Gastroesophageal sphincter (tissue), 4 donors: Measurements from ENCODE around the gene RTBDN. TPM values are rescaled to one million over a fixed set of nuclear protein-coding genes. Genes with fewer than 3 reads are reported as not detected.
"Not testable (repeated sequence)": the region's sequence is repeated elsewhere in the genome, so short reads cannot be mapped to it uniquely, and the experiment has no call there.

ENCODE experiments used
- ATAC-seq: fragments of 150-250 bp; one replicate; pipeline ENCODE4 v1.9.1; 2016; ENCODE audit warnings: mild to moderate bottlenecking, moderate library complexity
- H3K27ac ChIP-seq, 4 donors: fragments of 200-600 bp; sonication (generic) in 3 of 4; 1 replicate in 3 of 4; 2 replicates in 1 of 4; pipeline ENCODE4 v1.5.1; 2016 to 2019
- H3K27me3 ChIP-seq: fragments of 200-600 bp; sonication (generic); one replicate; pipeline ENCODE4 v1.5.1; 2019
- H3K36me3 ChIP-seq, 2 donors: fragments of 200-600 bp; sonication (generic); one replicate each; pipeline ENCODE4 v1.5.1; 2019; ENCODE audit warnings: control low read depth in 1 of 2
- H3K4me1 ChIP-seq, 3 donors: fragments of 200-600 bp; sonication (generic); 1 replicate in 2 of 3; 2 replicates in 1 of 3; pipeline ENCODE4 v1.5.1; 2016 to 2019; ENCODE audit warnings: control low read depth in 2 of 3
- H3K4me3 ChIP-seq, 2 donors: fragments of 200-600 bp; sonication (generic); one replicate each; pipeline ENCODE4 v1.5.1; 2019; ENCODE audit warnings: mild to moderate bottlenecking in 1 of 2, moderate library complexity in 1 of 2
- H3K9me3 ChIP-seq, 3 donors: fragments of 200-600 bp; sonication (generic); one replicate each; pipeline ENCODE4 v1.5.1; 2017 to 2019; ENCODE audit warnings: control low read depth in 2 of 3
- EP300 ChIP-seq: sonication (generic); formaldehyde crosslinking; IDR thresholded peaks from one replicate; pipeline ENCODE4 v1.6.1; 2017; ENCODE audit warnings: antibody characterized with exemption, mild to moderate bottlenecking
- POLR2A ChIP-seq, 2 donors: fragments of 450-650 bp; IDR thresholded peaks; one replicate each; pipeline ENCODE4 v1.6.1; 2017; ENCODE audit warnings: antibody characterized with exemption in 2 of 2, mild to moderate bottlenecking in 2 of 2, moderate library complexity in 1 of 2
- POLR2AphosphoS5 ChIP-seq: sonication (generic); formaldehyde crosslinking; IDR thresholded peaks from one replicate; pipeline ENCODE4 v1.6.1; 2017; ENCODE audit warnings: antibody characterized with exemption
- WGBS, 2 donors: methylation state at CpG; one replicate each; pipeline ENCODE4 v1.1.5; 2018; ENCODE audit warnings: low coverage in 1 of 2; 5-methylcytosine and 5-hydroxymethylcytosine counted together
- total RNA-seq, 4 donors: library from RNA; depleted of rRNA; stranded (reverse); fragments of >200 nt; gene quantifications; one replicate each; pipeline ENCODE4 v1.1.0, GENCODE V29; 2016
- TF ChIP-seq, protein P1 (sequence below), 4 experiments: fragments of 200-600 bp in 2 of 4; fragments of 450-650 bp in 2 of 4; sonication (generic) in 1 of 4; IDR thresholded peaks; one replicate each; pipeline ENCODE4 v1.5.1; 2017 to 2019; ENCODE audit warnings: antibody characterized with exemption in 4 of 4, mild to moderate bottlenecking in 2 of 4, moderate library complexity in 2 of 4

Gene RTBDN
- total RNA-seq, 4 donors from 2014 or later, result 1.1 TPM; not detected in 3

DNA sequence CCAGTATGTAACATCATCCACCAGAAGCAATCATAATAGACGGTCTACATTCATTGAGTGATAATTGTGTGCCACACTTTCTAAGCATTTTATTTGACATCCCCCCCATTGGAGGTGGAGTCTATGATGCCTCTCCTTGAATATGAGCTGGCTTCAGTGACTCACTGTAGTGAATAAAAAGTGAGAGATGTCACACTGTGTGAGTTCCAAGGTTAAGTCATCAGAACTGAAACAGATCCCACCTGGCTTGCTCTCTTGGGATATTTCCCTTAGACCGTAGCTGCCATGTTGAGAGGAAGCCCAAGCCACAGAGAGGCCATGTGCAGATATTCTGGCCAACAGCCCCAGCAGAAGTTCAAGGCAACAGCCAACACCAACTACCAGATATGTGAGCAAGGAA is 12.6 kb downstream of the RTBDN start:
- TF ChIP-seq EP300, result no peak
- TF ChIP-seq, protein P1, sequence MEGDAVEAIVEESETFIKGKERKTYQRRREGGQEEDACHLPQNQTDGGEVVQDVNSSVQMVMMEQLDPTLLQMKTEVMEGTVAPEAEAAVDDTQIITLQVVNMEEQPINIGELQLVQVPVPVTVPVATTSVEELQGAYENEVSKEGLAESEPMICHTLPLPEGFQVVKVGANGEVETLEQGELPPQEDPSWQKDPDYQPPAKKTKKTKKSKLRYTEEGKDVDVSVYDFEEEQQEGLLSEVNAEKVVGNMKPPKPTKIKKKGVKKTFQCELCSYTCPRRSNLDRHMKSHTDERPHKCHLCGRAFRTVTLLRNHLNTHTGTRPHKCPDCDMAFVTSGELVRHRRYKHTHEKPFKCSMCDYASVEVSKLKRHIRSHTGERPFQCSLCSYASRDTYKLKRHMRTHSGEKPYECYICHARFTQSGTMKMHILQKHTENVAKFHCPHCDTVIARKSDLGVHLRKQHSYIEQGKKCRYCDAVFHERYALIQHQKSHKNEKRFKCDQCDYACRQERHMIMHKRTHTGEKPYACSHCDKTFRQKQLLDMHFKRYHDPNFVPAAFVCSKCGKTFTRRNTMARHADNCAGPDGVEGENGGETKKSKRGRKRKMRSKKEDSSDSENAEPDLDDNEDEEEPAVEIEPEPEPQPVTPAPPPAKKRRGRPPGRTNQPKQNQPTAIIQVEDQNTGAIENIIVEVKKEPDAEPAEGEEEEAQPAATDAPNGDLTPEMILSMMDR (IDR thresholded peaks at IDR 0.05), result no peak
- TF ChIP-seq POLR2AphosphoS5, result no peak
- TF ChIP-seq POLR2A (IDR thresholded peaks at IDR 0.05), result no peak
- no peak for ATAC-seq
- Histone ChIP-seq H3K9me3 (peaks cover 0 to 10% (median 0%) of the 10 kb centered on the region in 3 donors), H3K4me3 (no peak overlapping the region), H3K27ac (no peak overlapping the region), H3K4me1 (peaks cover 0 to 6% (median 0%) of the 10 kb centered on the region in 3 donors), H3K27me3 (peaks cover 35% of the 10 kb centered on the region), H3K36me3 (no peaks in the 10 kb centered on the region)
- WGBS, 2 donors, result 50 to 88% methylated on average over 1 to 2 of the region's 2 CpGs

DNA sequence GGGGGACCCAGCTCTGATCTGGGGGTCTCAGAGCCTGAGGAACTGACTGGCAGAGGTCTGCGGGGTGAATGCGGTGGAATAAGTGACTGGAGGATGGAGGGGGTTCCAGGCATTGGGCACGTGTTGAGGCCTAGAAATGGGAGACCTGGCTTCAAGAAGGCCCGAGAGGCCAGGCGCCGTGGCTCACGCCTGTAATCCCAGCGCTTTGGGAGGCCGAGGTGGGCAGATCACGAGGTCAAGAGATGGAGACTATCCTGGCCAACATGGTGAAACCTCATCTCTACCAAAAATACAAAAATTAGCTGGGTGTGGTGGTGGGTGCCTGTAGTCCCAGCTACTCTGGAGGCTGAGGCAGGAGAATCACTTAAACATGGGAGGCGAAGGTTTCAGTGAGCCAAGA is 16.6 kb downstream of the RTBDN start:
- ATAC-seq, H3K9me3 ChIP-seq, H3K27ac ChIP-seq, H3K4me3 ChIP-seq, H3K4me1 ChIP-seq, H3K27me3 ChIP-seq: not testable (repeated sequence)
- WGBS, 2 donors, result 91 to 93% methylated on average over 3 to 11 of the region's 11 CpGs
- H3K36me3 ChIP-seq, result peaks cover 0 to 20% of the 10 kb centered on the region in 2 donors

DNA sequence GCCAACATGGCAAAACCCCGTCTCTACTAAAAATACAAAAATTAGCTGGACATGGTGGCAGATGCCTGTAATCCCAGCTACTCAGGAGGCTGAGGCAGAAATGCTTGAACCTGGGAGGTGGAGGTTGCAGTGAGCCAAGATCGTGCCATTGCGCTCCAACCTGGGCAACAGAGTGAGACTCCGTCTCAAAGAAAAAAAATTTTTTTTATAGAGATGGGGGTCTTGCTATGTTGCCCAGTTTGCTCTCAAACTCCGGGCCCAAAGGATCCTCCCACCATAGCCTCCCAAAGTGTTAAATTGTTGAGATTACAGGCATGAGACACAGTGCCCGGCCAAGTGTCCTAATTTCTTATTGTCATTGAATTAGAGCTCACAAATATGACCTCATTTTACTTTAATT is 17.2 kb downstream of the RTBDN start:
- not testable (repeated sequence) for H3K27me3 ChIP-seq, ATAC-seq, H3K4me1 ChIP-seq, H3K27ac ChIP-seq, H3K4me3 ChIP-seq, H3K9me3 ChIP-seq
- WGBS, 2 donors, result 80 to 87% methylated on average over 3 to 5 of the region's 6 CpGs
- H3K36me3 ChIP-seq, result peaks cover 0 to 26% of the 10 kb centered on the region in 2 donors

DNA sequence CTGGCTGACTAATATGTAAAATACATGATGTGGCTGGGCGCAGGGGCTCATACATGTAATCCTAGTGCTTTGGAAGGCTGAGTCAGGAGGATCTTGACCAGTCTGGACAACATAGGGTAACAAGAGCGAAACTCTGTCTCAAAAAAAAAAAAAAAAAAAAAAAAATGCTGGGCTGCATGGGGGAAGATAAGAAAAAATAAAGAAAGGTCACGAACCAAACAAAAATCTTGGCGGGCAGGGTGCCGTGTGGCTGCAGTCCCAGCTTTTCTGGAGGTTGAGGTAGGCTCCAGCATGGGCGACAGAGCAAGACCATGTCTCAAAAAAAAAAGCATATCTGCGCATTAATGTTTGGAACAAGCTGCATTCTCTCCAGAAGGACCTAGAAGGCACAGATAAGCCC is 19.3 kb downstream of the RTBDN start:
- 92 to 100% methylated on average over 1 to 5 of the region's 7 CpGs for WGBS, 2 donors
- H3K27me3 ChIP-seq, result no peaks in the 10 kb centered on the region
- H3K4me1 ChIP-seq, result no peaks in the 10 kb centered on the region
- TF ChIP-seq POLR2AphosphoS5 (no peak), EP300 (no peak), POLR2A (IDR thresholded peaks at IDR 0.05) (no peak)
- TF ChIP-seq, protein P1 (IDR thresholded peaks at IDR 0.05), result no peak
- H3K27ac ChIP-seq, result no peak overlapping the region
- no peak for ATAC-seq
- H3K4me3 ChIP-seq, result no peak overlapping the region
- peaks cover 0 to 39% of the 10 kb centered on the region in 2 donors for H3K36me3 ChIP-seq
- no peaks in the 10 kb centered on the region for H3K9me3 ChIP-seq

DNA sequence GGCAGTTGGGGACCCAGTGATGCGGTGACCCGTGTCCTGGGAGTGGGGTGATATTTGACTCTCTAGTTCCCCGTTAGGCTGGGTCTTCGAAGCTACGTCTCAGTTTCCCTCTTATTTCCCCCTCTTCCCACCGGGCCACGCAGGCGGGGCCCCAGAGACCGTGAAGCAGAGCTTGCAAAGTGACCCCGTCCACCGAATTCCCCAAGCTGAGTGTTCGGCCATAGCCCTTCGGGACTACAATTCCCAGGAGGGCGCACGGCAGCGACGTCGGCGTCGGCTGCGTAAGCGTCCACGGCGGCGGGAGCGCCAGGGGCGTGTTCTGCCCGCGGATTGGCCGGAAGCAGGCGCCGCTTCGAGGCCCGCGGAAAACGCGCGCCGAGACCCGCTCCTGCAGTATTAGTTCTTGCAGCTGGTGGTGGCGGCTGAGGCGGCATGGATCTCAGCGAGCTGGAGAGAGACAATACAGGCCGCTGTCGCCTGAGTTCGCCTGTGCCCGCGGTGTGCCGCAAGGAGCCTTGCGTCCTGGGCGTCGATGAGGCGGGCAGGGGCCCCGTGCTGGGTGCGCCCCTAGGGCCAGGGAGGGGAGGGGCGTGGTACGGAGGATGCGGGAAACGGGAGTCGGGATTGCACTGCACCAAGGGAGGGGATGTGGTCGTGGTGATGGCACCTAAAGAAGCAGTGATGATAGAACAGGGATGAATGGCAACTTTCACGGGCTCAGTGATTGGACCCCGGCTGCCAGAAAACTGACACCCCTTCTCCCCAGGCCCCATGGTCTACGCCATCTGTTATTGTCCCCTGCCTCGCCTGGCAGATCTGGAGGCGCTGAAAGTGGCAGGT is 27.9 kb downstream of the RTBDN start, which contains the start of gene RNASEH2A:
Gene RNASEH2A (plus strand): TSS at position 343 of the 840 bp plus-strand sequence. CDS start 90 bp downstream, at position 433.
- ATAC-seq, result peak; percentile 91
- 0 to 34% methylated on average over 1 to 6 of the region's 66 CpGs for WGBS, 2 donors
- TF ChIP-seq POLR2A (IDR thresholded peaks at IDR 0.05) (no peak), POLR2AphosphoS5 (peak; percentile 39), EP300 (no peak)
- TF ChIP-seq, protein P1 (IDR thresholded peaks at IDR 0.05), result peak in 3 of 4 experiments; percentile 12 to 37 (median 22)
- Histone ChIP-seq H3K4me3 (peak within 1 kb of the TSS; percentile 25 to 59), H3K27me3 (no peaks in the 10 kb centered on the region), H3K27ac (peak within 1 kb of the TSS in 3 of 4 donors; percentile 72 to 82 (median 79)), H3K36me3 (peaks cover 0 to 8% of the 10 kb centered on the region in 2 donors), H3K9me3 (no peaks in the 10 kb centered on the region), H3K4me1 (peaks cover 0 to 29% (median 13%) of the 10 kb centered on the region in 3 donors)

DNA sequence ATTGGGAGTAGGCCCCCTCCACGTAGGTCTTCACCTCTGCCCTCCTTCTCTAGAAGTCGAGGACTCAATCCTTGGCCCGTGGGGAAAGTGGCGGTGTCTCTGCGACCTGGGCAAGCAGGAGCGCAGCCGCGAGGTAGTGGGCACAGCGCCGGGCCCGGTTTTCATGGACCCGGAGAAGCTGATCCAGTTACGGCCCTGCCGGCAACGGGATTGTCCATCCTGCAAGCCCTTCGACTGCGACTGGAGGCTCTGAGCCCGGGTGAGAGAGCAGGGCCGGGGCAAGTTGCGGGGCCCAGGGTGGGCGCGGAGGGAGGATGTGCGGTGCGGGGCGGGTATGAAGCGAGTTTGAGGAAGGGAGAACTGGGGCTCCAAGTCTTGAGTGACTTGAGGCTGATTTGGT is 30.3 kb downstream of the RTBDN start:
- Histone ChIP-seq H3K4me1 (peaks cover 0 to 49% (median 21%) of the 10 kb centered on the region in 3 donors), H3K27me3 (no peaks in the 10 kb centered on the region), H3K36me3 (peaks cover 0 to 16% of the 10 kb centered on the region in 2 donors), H3K4me3 (no peak overlapping the region), H3K27ac (no peak overlapping the region), H3K9me3 (no peaks in the 10 kb centered on the region)
- no peak for TF ChIP-seq EP300
- no peak for TF ChIP-seq POLR2A (IDR thresholded peaks at IDR 0.05)
- TF ChIP-seq, protein P1 (IDR thresholded peaks at IDR 0.05), result no peak
- TF ChIP-seq POLR2AphosphoS5, result no peak
- ATAC-seq, result no peak
- 90% methylated on average over 9 of the region's 26 CpGs; no CpG with 5 or more reads in 1 of the 2 donors for WGBS, 2 donors
